Heart left ventricle (tissue), 16 donors: ENCODE results near the gene CCL27. TPM values are rescaled to one million over a fixed set of nuclear protein-coding genes. Genes with fewer than 3 reads are reported as not detected.

Experiments
- ATAC-seq, 4 donors: fragments of 200-7000 bp; cut with Tn5 transposase; one replicate each; pipeline ENCODE4 v1.9.1; 2020 to 2022; ENCODE audit warnings: moderate library complexity in 4 of 4, mild to moderate bottlenecking in 3 of 4, moderate number of reproducible peaks in 1 of 4
- DNase-seq, 5 donors: peaks; one replicate each; pipeline ENCODE4 v3.0.0-alpha.2; 2020
- H3K27ac ChIP-seq, 12 donors: fragments of 200-600 bp; sonication (generic) in 4 of 12; one replicate each; pipeline versions ENCODE4 v1.5.0 to v1.8.0; 2016 to 2022; ENCODE audit warnings: mild to moderate bottlenecking in 2 of 12
- H3K27me3 ChIP-seq, 9 donors: fragments of 200-600 bp; sonication (generic) in 2 of 9; one replicate each; pipeline versions ENCODE4 v1.5.1 to v1.8.0; 2016 to 2022; ENCODE audit warnings: mild to moderate bottlenecking in 3 of 9
- H3K36me3 ChIP-seq, 9 donors: fragments of 200-600 bp; sonication (generic) in 2 of 9; one replicate each; pipeline versions ENCODE4 v1.5.0 to v1.8.0; 2018 to 2022; ENCODE audit warnings: mild to moderate bottlenecking in 2 of 9
- H3K4me1 ChIP-seq, 12 donors: fragments of 200-600 bp; sonication (generic) in 4 of 12; one replicate each; pipeline versions ENCODE4 v1.5.0 to v1.8.0; 2016 to 2022; ENCODE audit warnings: mild to moderate bottlenecking in 3 of 12
- H3K4me3 ChIP-seq, 12 donors: fragments of 200-600 bp; sonication (generic) in 4 of 12; one replicate each; pipeline versions ENCODE4 v1.5.0 to v1.8.0; 2017 to 2022; ENCODE audit warnings: mild to moderate bottlenecking in 9 of 12, moderate library complexity in 4 of 12
- H3K9me3 ChIP-seq, 12 donors: fragments of 200-600 bp; sonication (generic) in 4 of 12; one replicate each; pipeline versions ENCODE4 v1.5.0 to v1.8.0; 2016 to 2022; ENCODE audit warnings: mild to moderate bottlenecking in 1 of 12
- POLR2A ChIP-seq, 2 donors: fragments of 450-650 bp; IDR thresholded peaks; one replicate each; pipeline ENCODE4 v1.6.1; 2017; ENCODE audit warnings: antibody characterized with exemption in 2 of 2, mild to moderate bottlenecking in 2 of 2, moderate library complexity in 2 of 2
- WGBS, 4 donors: extraction: QIAGEN DNeasy Blood & Tissue Kit in 2 of 4; methylation state at CpG; one replicate each; pipeline versions ENCODE4 v1.1.5 to v1.1.7; 2013 to 2018; 5-methylcytosine and 5-hydroxymethylcytosine counted together
- intact Hi-C, 10 donors: fragments of 100-400 bp; cut with DNase I; formaldehyde crosslinking; loops; one replicate each; pipeline versions ENCODE4 v1.11.1 to v1.14.2; 2022
- polyA plus RNA-seq, 2 donors: library from polyadenylated mRNA; stranded (reverse); fragments of 200-250 nt; gene quantifications; one replicate each; pipeline ENCODE4 v1.2.3, GENCODE V29; 2013
- total RNA-seq, 9 donors: library from RNA; depleted of rRNA in 2 of 9; stranded (reverse); fragments of >200 nt in 2 of 9; fragmentation: NEBNext Ultra II Directional in 3 of 9; extraction: Animal tissue kit (Norgen Biotek cat#: 25700) in 3 of 9; gene quantifications; one replicate each; pipeline versions ENCODE4 v1.1.0 to v1.2.4, GENCODE V29; 2016 to 2023
- TF ChIP-seq, protein P1 (sequence below), 12 donors: fragments of 200-600 bp; sonication (generic) in 4 of 12; IDR thresholded peaks; one replicate each; pipeline versions ENCODE4 v1.5.0 to v1.8.0; 2018 to 2022; ENCODE audit warnings: antibody characterized with exemption in 12 of 12, mild to moderate bottlenecking in 5 of 12
- donor health status: ischemic (EF 13 %, LVEDD 7.1; RV severe dilation, severe dysfunction).
- donor health status: healthy with polysubstance abuse.
- donor health status: DM: no; HTN: yes; CAD: no.
- donor health status: DM: no; HTN: no; CAD: no.
- donor health status: ischemic (EF 25% LVEDD 6.9; RV normal size, moderate dysfunction).
- donor health status: ischemic (EF 25% LVEDD 5.7; RV mildly dilated, moderate dysfunction).
- donor health status: healthy.
- donor health status: DM: yes; HTN: yes; CAD: no.
- donor health status: ischemic (EF 35%, LVEDD 5.7; RV mildly dilated, moderate dysfunction).
- donor health status: nonischemic (EF 11% LVEDD 7.7; RV severe dilation, severe dysfunction).
- donor health status: DM: yes; HTN: yes; CAD: no.
- donor health status: PGD.
- donor health status: ischemic (EF 29% LVEDD 5.4; RV normal size, mild dysfunction).
- donor health status: nonischemic (EF 23%, LVEDD 6.1; RV moderate dilation, normal function).

CCL27 gene
- total and polyA plus RNA-seq, 11 donors: 0.35 to 0.57 (median 0.40) TPM; not detected in 8

DNA sequence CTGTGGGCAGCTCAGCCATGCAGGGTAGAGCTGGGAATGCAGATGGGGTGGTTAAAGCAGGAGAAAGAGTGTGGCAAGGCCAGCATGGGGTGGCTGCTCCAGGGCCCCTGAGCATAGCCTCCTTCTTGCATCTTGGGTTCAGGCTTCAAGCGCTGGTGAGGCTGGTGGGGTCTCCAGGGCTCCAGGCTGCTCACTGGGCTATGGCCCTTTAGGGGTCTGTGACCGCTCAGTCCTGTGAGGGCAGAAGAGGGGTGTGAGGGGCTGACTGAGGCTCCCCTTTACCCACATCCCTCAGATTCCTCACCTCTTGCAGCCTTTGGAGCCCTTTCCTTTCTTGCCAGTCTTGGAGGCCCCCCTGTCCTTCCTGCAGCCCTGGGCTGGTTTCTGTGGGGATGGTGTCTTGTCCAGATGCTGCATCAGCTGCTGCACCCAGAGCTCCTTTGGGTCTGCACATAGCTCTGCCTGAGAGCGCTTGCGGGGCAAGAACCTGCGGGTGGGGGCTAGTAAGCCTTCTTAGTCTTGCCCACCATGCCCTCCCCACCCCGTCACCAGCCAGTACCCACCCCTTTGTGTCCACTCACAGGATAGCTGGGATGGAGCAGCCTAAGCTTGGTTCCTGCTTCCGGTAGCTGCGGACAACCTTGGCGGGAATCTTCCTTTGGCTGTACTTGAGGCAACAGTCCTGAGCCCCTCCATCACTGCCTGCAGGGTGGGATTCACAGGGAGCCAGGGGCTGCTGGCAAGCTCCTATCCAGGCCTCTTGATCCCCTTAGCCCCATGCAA, 46.9 kb upstream of the CCL27 start:
- H3K4me3 ChIP-seq: no peak overlapping the region
- H3K27me3 ChIP-seq: no peaks in the 10 kb centered on the region
- DNase-seq: no peak
- TF ChIP-seq POLR2A (IDR thresholded peaks at IDR 0.05): no peak
- TF ChIP-seq, protein P1, sequence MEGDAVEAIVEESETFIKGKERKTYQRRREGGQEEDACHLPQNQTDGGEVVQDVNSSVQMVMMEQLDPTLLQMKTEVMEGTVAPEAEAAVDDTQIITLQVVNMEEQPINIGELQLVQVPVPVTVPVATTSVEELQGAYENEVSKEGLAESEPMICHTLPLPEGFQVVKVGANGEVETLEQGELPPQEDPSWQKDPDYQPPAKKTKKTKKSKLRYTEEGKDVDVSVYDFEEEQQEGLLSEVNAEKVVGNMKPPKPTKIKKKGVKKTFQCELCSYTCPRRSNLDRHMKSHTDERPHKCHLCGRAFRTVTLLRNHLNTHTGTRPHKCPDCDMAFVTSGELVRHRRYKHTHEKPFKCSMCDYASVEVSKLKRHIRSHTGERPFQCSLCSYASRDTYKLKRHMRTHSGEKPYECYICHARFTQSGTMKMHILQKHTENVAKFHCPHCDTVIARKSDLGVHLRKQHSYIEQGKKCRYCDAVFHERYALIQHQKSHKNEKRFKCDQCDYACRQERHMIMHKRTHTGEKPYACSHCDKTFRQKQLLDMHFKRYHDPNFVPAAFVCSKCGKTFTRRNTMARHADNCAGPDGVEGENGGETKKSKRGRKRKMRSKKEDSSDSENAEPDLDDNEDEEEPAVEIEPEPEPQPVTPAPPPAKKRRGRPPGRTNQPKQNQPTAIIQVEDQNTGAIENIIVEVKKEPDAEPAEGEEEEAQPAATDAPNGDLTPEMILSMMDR (IDR thresholded peaks at IDR 0.05): no peak
- intact Hi-C loops: loop anchor here in 1 of 10 donors (10.0 kb wide), 1 partner anchor 155 kb away; no protein-coding TSS in a partner anchor
- WGBS, 4 donors: 84 to 91% (median 87%) methylated on average over 6 to 9 of the region's 9 CpGs
- H3K4me1 ChIP-seq: peaks cover 0 to 21% (median 12%) of the 10 kb centered on the region in 12 donors
- H3K9me3 ChIP-seq: no peaks in the 10 kb centered on the region
- no peaks in the 10 kb centered on the region for H3K36me3 ChIP-seq
- ATAC-seq: peak in 2 of 4 donors; percentile 20 to 43
- H3K27ac ChIP-seq: peak overlapping the region in 10 of 12 donors; percentile 47 to 86 (median 71)

DNA sequence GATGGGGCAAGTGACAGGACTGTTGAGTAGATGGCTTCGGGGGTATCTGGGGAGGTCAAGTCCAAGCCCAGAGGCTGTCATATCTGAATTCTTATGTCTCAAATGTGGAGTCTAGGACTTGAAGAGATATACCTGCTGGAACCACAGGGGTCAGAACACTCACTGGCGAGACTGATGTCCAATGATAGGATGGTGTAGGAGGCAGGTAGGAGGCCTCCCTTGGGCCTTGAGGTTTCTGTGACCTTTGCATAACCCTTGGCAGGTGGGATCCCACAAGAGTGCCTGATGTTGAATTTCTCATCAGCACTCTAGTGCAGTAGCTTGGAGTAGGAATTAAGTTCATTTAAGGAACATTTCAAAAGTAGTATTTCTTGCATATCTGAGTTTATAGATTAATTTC, 44.7 kb upstream of the CCL27 start:
- H3K9me3 ChIP-seq: no peaks in the 10 kb centered on the region
- intact Hi-C loops: loop anchor here in 1 of 10 donors (10.0 kb wide), 1 partner anchor 158 kb away; no protein-coding TSS in a partner anchor
- H3K4me3 ChIP-seq: no peak overlapping the region
- H3K4me1 ChIP-seq: peaks cover 0 to 22% (median 12%) of the 10 kb centered on the region in 12 donors
- no peaks in the 10 kb centered on the region for H3K36me3 ChIP-seq
- TF ChIP-seq, protein P1 (IDR thresholded peaks at IDR 0.05): no peak
- TF ChIP-seq POLR2A (IDR thresholded peaks at IDR 0.05): no peak
- ATAC-seq (no peak), DNase-seq (no peak)
- 82 to 95% (median 90%) methylated on average over 2 of the region's 2 CpGs for WGBS, 4 donors
- H3K27me3 ChIP-seq: no peaks in the 10 kb centered on the region
- H3K27ac ChIP-seq: no peak overlapping the region

DNA sequence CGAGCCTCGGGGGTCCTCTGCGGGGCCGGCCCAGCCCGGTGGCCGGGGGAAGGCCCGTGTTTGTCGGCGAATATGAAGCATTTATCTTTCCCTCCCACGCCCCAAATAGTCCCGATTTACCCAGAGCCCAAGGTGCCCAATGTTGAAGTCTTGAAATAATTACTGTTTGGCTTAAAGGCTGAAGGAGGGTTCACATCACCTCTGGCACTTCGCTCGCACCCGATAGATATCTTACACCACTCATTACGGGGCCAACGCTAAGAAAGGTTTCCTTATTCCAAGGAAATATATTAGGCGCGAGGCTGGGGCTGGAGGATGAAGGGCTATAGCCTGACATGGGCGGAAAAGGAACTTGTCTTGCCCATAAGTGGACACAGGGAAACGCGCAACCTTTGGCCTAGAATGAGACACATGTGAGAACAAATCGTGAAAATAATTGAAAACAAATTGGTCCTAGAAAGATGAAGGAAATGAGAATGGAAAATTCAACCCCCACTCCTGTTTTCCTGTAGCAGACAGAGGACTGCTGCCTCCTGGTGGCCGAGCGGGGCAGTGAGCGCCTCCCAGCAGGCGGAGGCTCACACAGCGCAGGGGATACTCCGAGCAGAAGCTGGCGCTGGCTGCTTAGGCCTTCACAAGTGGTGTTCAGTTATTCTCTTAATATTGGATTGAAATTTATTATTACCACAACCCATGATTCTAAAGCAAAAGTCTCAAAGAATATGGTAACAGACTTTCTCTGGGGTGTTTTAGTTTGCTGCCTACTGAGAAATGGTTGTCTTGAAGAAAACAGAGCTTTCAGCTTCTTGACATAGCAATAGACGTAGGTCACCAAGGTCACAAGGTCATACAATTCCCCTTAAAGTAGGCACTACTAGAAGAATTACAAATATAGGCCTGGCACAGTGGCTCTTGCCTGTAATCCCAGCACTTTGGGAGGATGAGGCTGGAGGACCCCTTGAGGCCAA, 39.6 kb upstream of the CCL27 start:
- H3K4me3 ChIP-seq: peak overlapping the region; percentile 30 to 92 (median 74)

More for the DNA sequence above, 39.6 kb upstream of the CCL27 start:
- DNase-seq: peak; percentile 79 to 91 (median 82)
- Histone ChIP-seq H3K36me3 (no peaks in the 10 kb centered on the region), H3K9me3 (no peaks in the 10 kb centered on the region), H3K4me1 (peaks cover 0 to 15% (median 2%) of the 10 kb centered on the region in 12 donors), H3K27me3 (no peaks in the 10 kb centered on the region), H3K27ac (peak overlapping the region; percentile 17 to 85 (median 77))
- WGBS, 4 donors: 3 to 5% (median 3%) methylated on average over 30 of the region's 30 CpGs
- TF ChIP-seq, protein P1 (IDR thresholded peaks at IDR 0.05): peak in 11 of 12 donors; percentile 96 to 100 (median 98)
- TF ChIP-seq POLR2A (IDR thresholded peaks at IDR 0.05): no peak
- intact Hi-C loops: loop anchor here in 5 of 10 donors (1.0 to 10.0 kb wide), 7 partner anchors 35 to 163 kb away; partner anchors contain the start of genes RPP25L (in 3 of the 5) and IL11RA (in 1 of the 5)
- ATAC-seq: peak; percentile 87 to 93 (median 90)
